HepG2 (cell line): ENCODE data around the gene ADSS1. TPM values are rescaled to one million over a fixed set of nuclear protein-coding genes. Genes with fewer than 3 reads are reported as not detected.

Experiments used
- CC2D1A ChIP-seq: sonication (generic); formaldehyde crosslinking; IDR thresholded peaks from 2 replicates; pipeline ENCODE4 v1.8.1; 2023; ENCODE audit warnings: mild to moderate bottlenecking, missing genetic modification reagents
- CREM ChIP-seq, 2 experiments: sonication (generic) in 1 of 2; formaldehyde crosslinking in 1 of 2; IDR thresholded peaks; 2 replicates each; pipeline versions ENCODE4 v1.4.0 to v1.6.1; 2016 to 2020; ENCODE audit warnings: antibody characterized with exemption in 1 of 2, mild to moderate bottlenecking in 1 of 2, missing genetic modification reagents in 1 of 2
- HDAC1 ChIP-seq: sonication (generic); formaldehyde crosslinking; IDR thresholded peaks from 2 replicates; pipeline ENCODE4 v1.5.1; 2020; ENCODE audit warnings: mild to moderate bottlenecking, missing genetic modification reagents
- HNF4G ChIP-seq, 2 experiments: sonication (generic) in 1 of 2; formaldehyde crosslinking in 1 of 2; IDR thresholded peaks; 2 replicates each; pipeline versions ENCODE4 v1.4.0 to v1.6.1; 2011 to 2020; ENCODE audit warnings: borderline replicate concordance in 2 of 2, low read depth in 2 of 2, mild to moderate bottlenecking in 2 of 2, low read length in 1 of 2, missing genetic modification reagents in 1 of 2, moderate library complexity in 1 of 2
- MATR3 ChIP-seq: sonication (generic); formaldehyde crosslinking; IDR thresholded peaks from 2 replicates; pipeline ENCODE4 v1.4.0; 2020; ENCODE audit warnings: missing genetic modification reagents
- NR2F1 ChIP-seq, 2 experiments: fragments of 450-650 bp in 1 of 2; formaldehyde crosslinking in 1 of 2; IDR thresholded peaks; 2 replicates each; pipeline versions ENCODE4 v1.5.0 to v1.6.1; 2016 to 2020; ENCODE audit warnings: mild to moderate bottlenecking in 1 of 2, missing compliant biosample characterization in 1 of 2, missing genetic modification reagents in 1 of 2, moderate library complexity in 1 of 2
- RAD21 ChIP-seq: fragments of 450-650 bp; formaldehyde crosslinking; IDR thresholded peaks from 2 replicates; pipeline ENCODE4 v1.5.0; 2020; ENCODE audit warnings: mild to moderate bottlenecking
- RXRB ChIP-seq: IDR thresholded peaks from 2 replicates; pipeline ENCODE4 v1.6.1; 2016; ENCODE audit warnings: borderline replicate concordance, missing genetic modification reagents, missing compliant biosample characterization
- SNRNP70 ChIP-seq: fragments of 200-400 bp; formaldehyde crosslinking; IDR thresholded peaks from 2 replicates; pipeline ENCODE4 v1.6.1; 2017; ENCODE audit warnings: mild to moderate bottlenecking, low read depth, low read length, moderate library complexity
- SRSF1 ChIP-seq: fragments of 200-400 bp; formaldehyde crosslinking; optimal IDR thresholded peaks from 2 replicates; pipeline ENCODE3; 2017; ENCODE audit warnings: mild to moderate bottlenecking, low read depth, low read length, moderate library complexity
- XBP1 ChIP-seq: sonication (generic); formaldehyde crosslinking; IDR thresholded peaks from 2 replicates; pipeline ENCODE4 v1.5.0; 2020; ENCODE audit warnings: missing genetic modification reagents
- ZNF12 ChIP-seq: sonication (generic); formaldehyde crosslinking; IDR thresholded peaks from 2 replicates; pipeline ENCODE4 v1.5.0; 2020; ENCODE audit warnings: missing genetic modification reagents
- ZNF431 ChIP-seq: sonication (generic); formaldehyde crosslinking; IDR thresholded peaks from 2 replicates; pipeline ENCODE4 v1.9.0; 2022; ENCODE audit warnings: missing genetic modification reagents, low read depth, mild to moderate bottlenecking, borderline replicate concordance
- ZNF598 ChIP-seq: sonication (generic); formaldehyde crosslinking; IDR thresholded peaks from 2 replicates; pipeline ENCODE4 v1.5.1; 2020; ENCODE audit warnings: mild to moderate bottlenecking, missing genetic modification reagents, borderline replicate concordance
- polyA plus RNA-seq, 8 experiments: library from polyadenylated mRNA; depleted of rRNA in 3 of 8; stranded (reverse) in 7 of 8; unstranded in 1 of 8; fragments of >200 nt; fragmentation: Illumina TruSeq in 4 of 8; extraction: Trizol in 4 of 8; gene quantifications; 2 replicates each; pipeline versions ENCODE4 v1.2.1 to v1.2.3, GENCODE V29; 2011 to 2016; ENCODE audit warnings: low read depth in 4 of 8, missing spikeins in 1 of 8, mixed read lengths in 1 of 8; ENCODE audit not compliant: insufficient read depth in 1 of 8
- total RNA-seq, 5 experiments: library from RNA; depleted of rRNA; stranded (reverse); fragments of >200 nt; fragmentation: Illumina TruSeq; extraction: Trizol; gene quantifications; 2 replicates each; pipeline ENCODE4 v1.2.3, GENCODE V29; 2016; ENCODE audit warnings: low read depth in 1 of 5
- TF ChIP-seq, protein P1 (sequence below): sonication (generic); formaldehyde crosslinking; IDR thresholded peaks from 2 replicates; pipeline ENCODE4 v1.5.0; 2020; ENCODE audit warnings: mild to moderate bottlenecking, missing genetic modification reagents, borderline replicate concordance
- TF ChIP-seq, protein P2 (sequence below): sonication (generic); formaldehyde crosslinking; IDR thresholded peaks from 2 replicates; pipeline ENCODE4 v1.4.0; 2020; ENCODE audit warnings: missing genetic modification reagents
- TF ChIP-seq, protein P3 (sequence below): sonication (generic); formaldehyde crosslinking; IDR thresholded peaks from 2 replicates; pipeline ENCODE4 v1.4.0; 2020; ENCODE audit warnings: missing genetic modification reagents, borderline replicate concordance
- TF ChIP-seq, protein P4 (sequence below): sonication (generic); formaldehyde crosslinking; IDR thresholded peaks from 2 replicates; pipeline ENCODE4 v1.5.1; 2020; ENCODE audit warnings: mild to moderate bottlenecking, missing genetic modification reagents, borderline replicate concordance

The ADSS1 gene
- total and polyA plus RNA-seq, 2 of the 13 experiments (the other 11 are each of a cell fraction or from before 2014, with no cell fraction given): 1.0 to 36.7 TPM

DNA sequence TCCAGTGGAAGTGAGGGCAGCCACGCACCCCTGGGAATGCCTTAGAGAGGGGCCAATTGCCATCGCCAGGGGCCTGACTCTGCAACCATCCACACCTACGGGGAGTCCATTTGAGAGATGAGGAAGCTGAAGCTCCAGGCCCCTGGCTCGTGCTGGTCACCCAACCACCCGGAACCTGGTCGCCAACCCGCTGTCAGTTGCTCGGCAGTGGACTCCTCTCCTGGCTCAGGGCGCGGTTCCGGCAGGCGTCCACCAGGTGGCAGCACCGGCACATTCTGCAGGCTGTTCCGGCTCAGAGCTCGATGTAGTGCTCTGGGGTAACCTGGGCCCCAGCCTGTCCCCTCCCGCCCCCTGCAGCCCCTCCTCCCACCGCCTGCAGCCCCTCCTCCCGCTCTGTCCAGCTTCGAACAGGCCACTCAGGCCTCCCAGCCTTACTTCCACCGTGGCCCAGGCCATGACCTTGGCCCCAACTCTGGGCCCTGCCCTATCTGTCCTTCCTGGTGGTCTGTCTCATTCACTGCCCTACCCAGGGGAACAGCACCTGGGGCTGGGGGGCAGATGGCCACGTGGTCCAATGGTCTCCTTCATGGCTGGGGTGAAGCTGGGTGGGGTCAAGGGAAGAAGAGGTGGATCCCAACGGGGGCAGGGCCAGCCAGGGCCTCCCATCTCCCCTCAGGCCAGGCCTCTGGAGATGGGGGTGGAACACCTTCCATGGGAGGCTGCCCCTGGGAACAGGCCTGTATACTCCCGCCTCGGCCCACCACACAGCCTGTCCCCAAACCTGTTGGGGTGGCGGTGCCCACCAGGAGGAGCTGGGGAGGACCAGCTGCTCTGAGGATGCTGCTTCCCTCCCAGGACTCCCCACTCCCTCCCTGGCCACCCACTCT is 44.7 kb downstream of the ADSS1 start (continued):
- TF ChIP-seq, protein P1, sequence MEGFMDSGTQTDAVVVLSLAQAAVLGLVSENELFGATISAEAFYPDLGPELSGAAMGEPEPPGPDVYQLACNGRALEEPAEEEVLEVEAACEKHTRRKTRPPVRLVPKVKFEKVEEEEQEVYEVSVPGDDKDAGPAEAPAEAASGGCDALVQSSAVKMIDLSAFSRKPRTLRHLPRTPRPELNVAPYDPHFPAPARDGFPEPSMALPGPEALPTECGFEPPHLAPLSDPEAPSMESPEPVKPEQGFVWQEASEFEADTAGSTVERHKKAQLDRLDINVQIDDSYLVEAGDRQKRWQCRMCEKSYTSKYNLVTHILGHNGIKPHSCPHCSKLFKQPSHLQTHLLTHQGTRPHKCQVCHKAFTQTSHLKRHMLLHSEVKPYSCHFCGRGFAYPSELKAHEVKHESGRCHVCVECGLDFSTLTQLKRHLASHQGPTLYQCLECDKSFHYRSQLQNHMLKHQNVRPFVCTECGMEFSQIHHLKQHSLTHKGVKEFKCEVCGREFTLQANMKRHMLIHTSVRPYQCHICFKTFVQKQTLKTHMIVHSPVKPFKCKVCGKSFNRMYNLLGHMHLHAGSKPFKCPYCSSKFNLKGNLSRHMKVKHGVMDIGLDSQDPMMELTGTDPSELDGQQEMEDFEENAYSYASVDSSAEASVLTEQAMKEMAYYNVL (CRISPR knock-in tag): no peak
- TF ChIP-seq ZNF598 (CRISPR knock-in tag) (no peak), MATR3 (CRISPR knock-in tag) (no peak), SNRNP70 (no peak), HDAC1 (peak; percentile 93), HNF4G (IDR thresholded peaks at IDR 0.05; ENCODE audit: borderline replicate concordance, low read depth, low read length) (no peak; the same call in 1 of the 2 replicates), HNF4G (CRISPR knock-in tag; IDR thresholded peaks at IDR 0.05; ENCODE audit: borderline replicate concordance, low read depth) (peak; percentile 32; the same call in 1 of the 2 replicates), ZNF431 (CRISPR knock-in tag) (0 out of 2 replicates have a peak, but pooled peaks have one; percentile 34), SRSF1 (peak; percentile 39), NR2F1 (CRISPR knock-in tag; IDR thresholded peaks at IDR 0.05) (peak; percentile 55 to 83), RAD21 (CRISPR knock-in tag) (peak; percentile 86), ZNF12 (no peak), CREM (IDR thresholded peaks at IDR 0.05) (no peak; the same call in 1 of the 2 replicates), CREM (CRISPR knock-in tag; IDR thresholded peaks at IDR 0.05) (no peak), CC2D1A (CRISPR knock-in tag) (no peak; the same call in 1 of the 2 replicates), RXRB (CRISPR knock-in tag) (peak; percentile 66), XBP1 (no peak)
- TF ChIP-seq, protein P2, sequence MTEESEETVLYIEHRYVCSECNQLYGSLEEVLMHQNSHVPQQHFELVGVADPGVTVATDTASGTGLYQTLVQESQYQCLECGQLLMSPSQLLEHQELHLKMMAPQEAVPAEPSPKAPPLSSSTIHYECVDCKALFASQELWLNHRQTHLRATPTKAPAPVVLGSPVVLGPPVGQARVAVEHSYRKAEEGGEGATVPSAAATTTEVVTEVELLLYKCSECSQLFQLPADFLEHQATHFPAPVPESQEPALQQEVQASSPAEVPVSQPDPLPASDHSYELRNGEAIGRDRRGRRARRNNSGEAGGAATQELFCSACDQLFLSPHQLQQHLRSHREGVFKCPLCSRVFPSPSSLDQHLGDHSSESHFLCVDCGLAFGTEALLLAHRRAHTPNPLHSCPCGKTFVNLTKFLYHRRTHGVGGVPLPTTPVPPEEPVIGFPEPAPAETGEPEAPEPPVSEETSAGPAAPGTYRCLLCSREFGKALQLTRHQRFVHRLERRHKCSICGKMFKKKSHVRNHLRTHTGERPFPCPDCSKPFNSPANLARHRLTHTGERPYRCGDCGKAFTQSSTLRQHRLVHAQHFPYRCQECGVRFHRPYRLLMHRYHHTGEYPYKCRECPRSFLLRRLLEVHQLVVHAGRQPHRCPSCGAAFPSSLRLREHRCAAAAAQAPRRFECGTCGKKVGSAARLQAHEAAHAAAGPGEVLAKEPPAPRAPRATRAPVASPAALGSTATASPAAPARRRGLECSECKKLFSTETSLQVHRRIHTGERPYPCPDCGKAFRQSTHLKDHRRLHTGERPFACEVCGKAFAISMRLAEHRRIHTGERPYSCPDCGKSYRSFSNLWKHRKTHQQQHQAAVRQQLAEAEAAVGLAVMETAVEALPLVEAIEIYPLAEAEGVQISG (CRISPR knock-in tag): peak; percentile 54; the same call in 1 of the 2 replicates
- TF ChIP-seq, protein P3, sequence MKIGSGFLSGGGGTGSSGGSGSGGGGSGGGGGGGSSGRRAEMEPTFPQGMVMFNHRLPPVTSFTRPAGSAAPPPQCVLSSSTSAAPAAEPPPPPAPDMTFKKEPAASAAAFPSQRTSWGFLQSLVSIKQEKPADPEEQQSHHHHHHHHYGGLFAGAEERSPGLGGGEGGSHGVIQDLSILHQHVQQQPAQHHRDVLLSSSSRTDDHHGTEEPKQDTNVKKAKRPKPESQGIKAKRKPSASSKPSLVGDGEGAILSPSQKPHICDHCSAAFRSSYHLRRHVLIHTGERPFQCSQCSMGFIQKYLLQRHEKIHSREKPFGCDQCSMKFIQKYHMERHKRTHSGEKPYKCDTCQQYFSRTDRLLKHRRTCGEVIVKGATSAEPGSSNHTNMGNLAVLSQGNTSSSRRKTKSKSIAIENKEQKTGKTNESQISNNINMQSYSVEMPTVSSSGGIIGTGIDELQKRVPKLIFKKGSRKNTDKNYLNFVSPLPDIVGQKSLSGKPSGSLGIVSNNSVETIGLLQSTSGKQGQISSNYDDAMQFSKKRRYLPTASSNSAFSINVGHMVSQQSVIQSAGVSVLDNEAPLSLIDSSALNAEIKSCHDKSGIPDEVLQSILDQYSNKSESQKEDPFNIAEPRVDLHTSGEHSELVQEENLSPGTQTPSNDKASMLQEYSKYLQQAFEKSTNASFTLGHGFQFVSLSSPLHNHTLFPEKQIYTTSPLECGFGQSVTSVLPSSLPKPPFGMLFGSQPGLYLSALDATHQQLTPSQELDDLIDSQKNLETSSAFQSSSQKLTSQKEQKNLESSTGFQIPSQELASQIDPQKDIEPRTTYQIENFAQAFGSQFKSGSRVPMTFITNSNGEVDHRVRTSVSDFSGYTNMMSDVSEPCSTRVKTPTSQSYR (CRISPR knock-in tag): peak; percentile 81; the same call in 1 of the 2 replicates
- TF ChIP-seq, protein P4, sequence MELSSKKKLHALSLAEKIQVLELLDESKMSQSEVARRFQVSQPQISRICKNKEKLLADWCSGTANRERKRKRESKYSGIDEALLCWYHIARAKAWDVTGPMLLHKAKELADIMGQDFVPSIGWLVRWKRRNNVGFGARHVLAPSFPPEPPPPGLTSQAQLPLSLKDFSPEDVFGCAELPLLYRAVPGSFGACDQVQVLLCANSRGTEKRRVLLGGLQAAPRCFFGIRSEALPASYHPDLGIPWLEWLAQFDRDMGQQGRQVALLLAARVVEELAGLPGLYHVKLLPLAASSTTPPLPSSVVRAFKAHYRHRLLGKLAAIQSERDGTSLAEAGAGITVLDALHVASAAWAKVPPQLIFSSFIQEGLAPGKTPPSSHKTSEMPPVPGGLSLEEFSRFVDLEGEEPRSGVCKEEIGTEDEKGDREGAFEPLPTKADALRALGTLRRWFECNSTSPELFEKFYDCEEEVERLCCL (CRISPR knock-in tag): no peak
